HG03045 (cell line): ENCODE data around the gene LRRC57.
A peak's percentile ranks its signal among the peaks of the same experiment; 100 is the strongest.

ENCODE experiments used
- ATAC-seq: cut with Tn5 transposase; IDR thresholded peaks from one replicate; pipeline ENCODE4 v1.9.1; 2021; ENCODE audit warnings: mild to moderate bottlenecking, moderate library complexity; ENCODE audit not compliant: unreplicated experiment

Gene LRRC57

DNA sequence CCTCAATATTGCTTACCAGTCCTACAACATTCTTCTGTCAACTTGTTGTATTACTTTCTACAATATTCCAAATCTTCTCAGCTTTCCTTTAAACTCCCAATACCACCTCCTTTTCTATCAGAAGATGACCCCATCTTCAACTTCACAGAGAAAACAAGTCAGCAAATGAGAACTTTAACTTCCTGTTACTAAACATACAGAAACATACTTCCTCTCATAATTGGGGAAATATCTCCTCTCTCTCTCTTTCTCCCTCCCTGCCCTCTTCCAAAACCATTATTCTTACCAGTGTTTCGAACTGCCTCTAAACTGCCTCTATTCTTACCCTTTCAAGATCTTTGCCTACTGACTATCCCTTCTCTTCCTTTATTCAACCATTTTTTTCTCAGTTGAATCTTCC lies 54.9 kb downstream of the LRRC57 start:
- no peak for ATAC-seq

DNA sequence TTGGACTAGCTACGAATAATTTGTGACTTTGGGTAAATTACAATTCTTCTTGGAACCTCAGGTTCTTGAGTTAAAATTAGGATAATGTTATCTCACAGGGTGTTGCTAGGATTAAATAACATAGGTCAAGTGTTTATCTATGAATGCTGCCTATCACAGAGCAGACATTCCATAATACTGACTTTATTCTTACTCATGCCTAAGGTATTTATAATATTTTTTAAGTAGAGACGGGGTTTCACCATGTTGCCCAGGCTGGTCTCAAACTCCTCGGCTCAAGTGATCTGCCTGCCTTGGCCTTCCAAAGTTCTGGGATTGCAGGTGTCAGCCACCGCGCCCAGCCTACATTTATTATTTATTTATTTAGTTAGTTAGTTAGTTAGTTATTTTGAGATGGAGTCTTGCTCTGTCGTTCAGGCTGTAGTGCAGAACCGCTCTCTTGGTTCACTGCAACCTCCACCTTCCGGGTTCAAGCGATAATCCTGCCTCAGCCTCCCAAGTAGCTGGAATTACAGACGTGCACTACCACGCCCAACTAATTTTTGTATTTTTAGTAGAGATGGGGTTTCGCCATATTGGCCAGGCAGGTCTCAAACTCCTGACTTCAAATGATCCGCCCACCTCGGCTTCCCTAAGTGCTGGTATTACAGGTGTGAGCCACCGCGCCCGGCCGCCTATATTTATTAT lies 56.9 kb downstream of the LRRC57 start:
- no peak for ATAC-seq

DNA sequence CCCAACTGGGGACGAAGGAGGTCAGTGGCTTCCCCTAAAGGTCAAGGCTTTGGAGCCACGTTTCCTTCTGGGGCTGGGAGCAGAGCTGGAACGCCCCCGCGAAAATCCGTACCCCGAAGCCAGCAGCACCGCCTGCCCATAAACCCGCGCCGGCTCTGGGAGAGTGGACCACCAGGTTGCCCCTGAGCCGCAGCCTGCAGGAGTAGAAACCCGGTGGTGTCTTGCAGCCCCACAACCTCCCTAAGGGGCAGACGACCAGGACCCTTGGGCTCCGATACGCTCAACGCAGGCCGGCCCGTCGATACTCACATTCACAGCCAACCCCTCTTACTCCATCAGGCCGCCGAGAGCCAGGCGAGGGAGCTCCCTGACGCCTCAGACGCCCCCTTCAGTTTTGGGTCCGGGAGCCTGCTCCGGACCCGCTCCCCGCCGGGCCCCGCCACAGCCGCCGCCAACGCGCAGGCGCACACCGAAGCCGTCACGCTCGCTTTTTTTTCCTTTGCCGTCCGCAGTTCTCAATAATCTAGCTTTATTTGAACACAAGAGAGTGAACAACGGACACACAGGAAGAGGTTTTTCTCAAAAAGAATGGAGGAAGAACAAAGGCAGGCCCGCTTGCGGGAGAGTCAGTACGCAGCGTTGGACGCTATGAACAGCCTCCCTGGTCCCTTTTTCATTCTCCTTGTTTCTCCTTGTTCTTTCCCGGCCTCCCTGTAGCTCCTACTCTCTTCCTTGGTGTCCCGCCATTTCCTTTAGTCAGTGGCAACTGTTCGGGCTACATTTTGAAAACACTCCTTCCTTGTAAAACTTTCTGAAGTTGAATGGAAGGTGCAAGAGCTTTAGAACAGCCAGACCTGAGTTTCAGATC lies 57.7 kb downstream of the LRRC57 start, which contains the start of gene ZNF106:
TSS of gene ZNF106 (minus strand) at position 471 of the 868 bp plus-strand sequence. CDS start 18,852 bp downstream, outside the sequence.
- peak; percentile 55 for ATAC-seq

DNA sequence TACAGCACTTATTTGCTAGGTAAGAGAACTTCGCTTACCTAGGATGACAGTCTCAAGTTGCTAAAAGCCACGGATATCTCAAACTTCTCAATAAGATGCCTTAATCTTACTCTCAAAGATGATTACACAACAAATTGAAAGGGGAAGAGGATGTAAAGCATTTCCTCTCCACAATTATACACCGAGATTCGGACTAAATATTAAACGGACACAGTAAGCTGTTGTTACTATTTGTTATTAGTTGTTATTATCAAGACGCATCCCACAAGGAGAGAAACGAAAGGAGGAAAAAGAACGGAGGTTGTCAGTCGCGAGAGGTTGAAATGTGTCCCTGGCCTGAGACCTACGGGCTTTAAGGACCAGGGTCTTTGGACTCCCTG lies 58.3 kb downstream of the LRRC57 start:
- ATAC-seq = no peak
